22Rv1 (cell line): ENCODE data around the gene CPXM1.

Experiments used
- ZFX ChIP-seq: fragments of 450-650 bp; IDR thresholded peaks from 2 replicates; pipeline ENCODE4 v1.6.1; 2017; ENCODE audit warnings: antibody characterized with exemption, borderline replicate concordance
- TF ChIP-seq, protein P1 (sequence below): fragments of 450-650 bp; IDR thresholded peaks from 2 replicates; pipeline ENCODE4 v1.5.1; 2017; ENCODE audit warnings: mild to moderate bottlenecking

- TF ChIP-seq, protein P1, sequence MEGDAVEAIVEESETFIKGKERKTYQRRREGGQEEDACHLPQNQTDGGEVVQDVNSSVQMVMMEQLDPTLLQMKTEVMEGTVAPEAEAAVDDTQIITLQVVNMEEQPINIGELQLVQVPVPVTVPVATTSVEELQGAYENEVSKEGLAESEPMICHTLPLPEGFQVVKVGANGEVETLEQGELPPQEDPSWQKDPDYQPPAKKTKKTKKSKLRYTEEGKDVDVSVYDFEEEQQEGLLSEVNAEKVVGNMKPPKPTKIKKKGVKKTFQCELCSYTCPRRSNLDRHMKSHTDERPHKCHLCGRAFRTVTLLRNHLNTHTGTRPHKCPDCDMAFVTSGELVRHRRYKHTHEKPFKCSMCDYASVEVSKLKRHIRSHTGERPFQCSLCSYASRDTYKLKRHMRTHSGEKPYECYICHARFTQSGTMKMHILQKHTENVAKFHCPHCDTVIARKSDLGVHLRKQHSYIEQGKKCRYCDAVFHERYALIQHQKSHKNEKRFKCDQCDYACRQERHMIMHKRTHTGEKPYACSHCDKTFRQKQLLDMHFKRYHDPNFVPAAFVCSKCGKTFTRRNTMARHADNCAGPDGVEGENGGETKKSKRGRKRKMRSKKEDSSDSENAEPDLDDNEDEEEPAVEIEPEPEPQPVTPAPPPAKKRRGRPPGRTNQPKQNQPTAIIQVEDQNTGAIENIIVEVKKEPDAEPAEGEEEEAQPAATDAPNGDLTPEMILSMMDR, result no peak
- TF ChIP-seq ZFX, result no peak
Observed at GRCh38 chr20:2761885-2762284, 38.5 kb downstream of the CPXM1 start.
